IPS-20b (cell line): ENCODE results near the gene KLHDC9.

Source experiments
- H3K27ac ChIP-seq: one replicate; pipeline ENCODE4 v1.5.1; 2013; ENCODE audit warnings: low read length
- H3K27me3 ChIP-seq: 2 replicates; pipeline ENCODE4 v1.6.1; 2013; ENCODE audit warnings: mild to moderate bottlenecking, low read length, inconsistent platforms; ENCODE audit not compliant: insufficient read depth
- H3K36me3 ChIP-seq: 2 replicates; pipeline ENCODE4 v1.6.1; 2013; ENCODE audit warnings: low read depth, mild to moderate bottlenecking, inconsistent platforms, low read length, moderate library complexity; ENCODE audit not compliant: insufficient read depth
- H3K4me1 ChIP-seq: 2 replicates; pipeline ENCODE4 v1.6.1; 2013; ENCODE audit warnings: mild to moderate bottlenecking, control low read depth, inconsistent platforms, low read length, moderate library complexity; ENCODE audit not compliant: insufficient read depth
- H3K4me3 ChIP-seq: 2 replicates; pipeline ENCODE4 v1.5.1; 2013; ENCODE audit warnings: mild to moderate bottlenecking, low read length, inconsistent platforms
- H3K9ac ChIP-seq: 2 replicates; pipeline ENCODE4 v1.6.1; 2013; ENCODE audit warnings: low read depth, mild to moderate bottlenecking, inconsistent platforms, low read length, moderate library complexity
- H3K9me3 ChIP-seq: 2 replicates; pipeline ENCODE4 v1.6.1; 2013; ENCODE audit warnings: mild to moderate bottlenecking, low read depth, low read length, inconsistent platforms; ENCODE audit not compliant: insufficient read depth

KLHDC9 gene

DNA sequence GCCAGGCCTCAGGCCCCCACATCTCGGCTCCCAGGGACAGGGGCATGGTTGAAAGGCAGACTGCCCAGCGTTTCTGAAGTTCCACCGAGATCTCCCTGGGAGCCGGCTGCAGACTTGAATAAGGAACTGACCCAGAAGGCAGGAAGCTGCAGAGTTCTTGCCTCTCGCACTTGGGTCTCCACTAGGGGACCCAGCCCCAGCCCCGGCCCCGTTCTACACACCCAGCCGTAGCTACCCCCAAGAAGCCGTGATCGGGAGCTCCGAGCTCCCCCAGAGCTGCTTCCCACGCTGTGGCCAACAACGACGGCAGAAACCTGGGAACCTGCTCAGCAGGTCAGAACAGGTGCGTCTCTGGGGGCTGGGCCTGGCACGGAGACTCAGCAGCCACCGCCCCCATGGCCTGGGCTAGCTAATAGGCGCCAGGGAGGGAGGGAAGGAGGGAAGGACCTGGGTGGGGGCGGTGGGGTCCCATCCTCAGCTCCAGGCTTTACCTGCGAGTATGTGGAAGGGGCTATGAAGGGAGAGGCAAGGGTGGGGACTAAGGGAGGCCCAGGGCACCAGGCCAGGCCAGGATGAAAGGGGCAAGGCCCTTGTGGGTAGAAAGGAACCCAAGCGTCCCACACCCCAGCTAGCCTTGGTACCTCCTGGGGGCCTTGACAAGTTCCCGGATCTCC, 8.8 kb upstream of the KLHDC9 start, which contains the start of gene NECTIN4:
TSS of gene NECTIN4 (minus strand) at position 308 of the 674 bp plus-strand sequence. CDS start at position 46, 262 bp downstream.
- Histone ChIP-seq H3K9ac (no peak within 1 kb of the TSS), H3K36me3 (no peaks in the 10 kb centered on the region), H3K27me3 (no peaks in the 10 kb centered on the region; the same call in 1 of the 2 replicates), H3K4me1 (no peaks in the 10 kb centered on the region), H3K4me3 (no peak within 1 kb of the TSS), H3K27ac (no peak within 1 kb of the TSS), H3K9me3 (no peaks in the 10 kb centered on the region)

DNA sequence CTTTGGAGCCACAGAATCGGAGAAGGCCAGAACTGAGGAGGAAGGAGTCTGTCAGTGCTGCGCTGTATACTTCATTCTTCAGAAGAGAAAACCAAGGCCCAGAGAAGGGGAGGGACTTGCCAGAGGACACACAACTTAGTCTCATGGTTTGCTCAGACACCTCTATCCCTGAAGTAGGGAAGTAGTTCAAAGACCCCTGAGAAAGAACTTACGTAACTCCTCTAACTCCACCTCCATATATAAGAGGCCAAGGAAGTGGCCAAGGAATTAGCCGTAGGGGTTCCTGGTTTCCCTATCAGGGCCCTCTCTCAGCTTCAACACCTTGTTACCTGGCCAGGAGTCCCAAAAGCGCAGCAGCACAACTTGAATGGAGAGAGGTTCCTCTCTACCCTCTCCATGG, 8.2 kb upstream of the KLHDC9 start:
- H3K4me3 ChIP-seq: no peak overlapping the region
- peaks cover 3% of the 10 kb centered on the region; the same call in 1 of the 2 replicates for H3K27me3 ChIP-seq
- no peak overlapping the region for H3K9ac ChIP-seq
- H3K9me3 ChIP-seq: no peaks in the 10 kb centered on the region
- H3K27ac ChIP-seq: no peak overlapping the region
- no peaks in the 10 kb centered on the region for H3K4me1 ChIP-seq
- H3K36me3 ChIP-seq: no peaks in the 10 kb centered on the region

DNA sequence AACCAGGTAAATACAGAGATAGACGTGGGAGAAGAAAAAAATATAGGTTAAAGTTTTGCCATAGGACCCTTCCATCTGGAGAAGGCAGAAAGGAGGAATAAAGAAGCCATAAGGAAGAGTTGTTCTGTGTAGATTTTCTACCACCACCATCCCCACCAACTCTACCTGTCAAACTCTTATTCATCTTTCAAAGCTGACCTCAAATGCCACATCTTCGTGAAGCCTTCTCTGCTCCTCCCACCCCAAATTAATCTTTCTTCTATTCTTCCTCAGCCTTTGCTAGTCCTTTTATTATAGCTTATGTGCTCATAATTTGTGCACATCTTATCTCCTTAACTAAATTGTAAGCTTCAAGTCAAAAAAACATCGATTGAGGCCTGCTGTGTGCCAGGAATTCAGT, 7.5 kb upstream of the KLHDC9 start:
- H3K9me3 ChIP-seq: no peaks in the 10 kb centered on the region
- H3K4me3 ChIP-seq: no peak overlapping the region
- H3K4me1 ChIP-seq: no peaks in the 10 kb centered on the region
- no peaks in the 10 kb centered on the region for H3K36me3 ChIP-seq
- no peak overlapping the region for H3K27ac ChIP-seq
- H3K9ac ChIP-seq: no peak overlapping the region
- peaks cover 3% of the 10 kb centered on the region; the same call in 1 of the 2 replicates for H3K27me3 ChIP-seq

DNA sequence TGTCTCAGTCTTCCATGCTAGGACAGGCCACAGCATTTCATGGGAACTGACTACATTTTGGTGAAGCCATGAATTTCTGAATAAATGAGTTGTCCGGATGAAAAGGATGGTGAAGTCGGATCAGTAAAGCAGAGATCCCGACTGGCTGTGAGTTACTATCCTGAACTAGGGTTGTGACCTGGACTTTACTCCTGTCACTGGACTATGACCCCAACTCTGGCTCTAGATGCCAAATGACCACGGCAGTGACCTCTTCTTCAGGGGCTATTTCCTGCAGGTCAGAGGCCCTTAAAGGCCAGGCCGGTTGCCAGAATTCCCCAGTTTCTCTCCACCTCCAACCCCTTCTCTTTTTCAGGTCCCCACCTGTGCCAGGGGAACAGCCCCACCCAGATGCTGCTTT, 7.1 kb upstream of the KLHDC9 start:
- no peaks in the 10 kb centered on the region for H3K9me3 ChIP-seq
- no peak overlapping the region for H3K4me3 ChIP-seq
- peaks cover 3% of the 10 kb centered on the region; the same call in 1 of the 2 replicates for H3K27me3 ChIP-seq
- H3K27ac ChIP-seq: no peak overlapping the region
- no peaks in the 10 kb centered on the region for H3K36me3 ChIP-seq
- no peaks in the 10 kb centered on the region for H3K4me1 ChIP-seq
- no peak overlapping the region for H3K9ac ChIP-seq

DNA sequence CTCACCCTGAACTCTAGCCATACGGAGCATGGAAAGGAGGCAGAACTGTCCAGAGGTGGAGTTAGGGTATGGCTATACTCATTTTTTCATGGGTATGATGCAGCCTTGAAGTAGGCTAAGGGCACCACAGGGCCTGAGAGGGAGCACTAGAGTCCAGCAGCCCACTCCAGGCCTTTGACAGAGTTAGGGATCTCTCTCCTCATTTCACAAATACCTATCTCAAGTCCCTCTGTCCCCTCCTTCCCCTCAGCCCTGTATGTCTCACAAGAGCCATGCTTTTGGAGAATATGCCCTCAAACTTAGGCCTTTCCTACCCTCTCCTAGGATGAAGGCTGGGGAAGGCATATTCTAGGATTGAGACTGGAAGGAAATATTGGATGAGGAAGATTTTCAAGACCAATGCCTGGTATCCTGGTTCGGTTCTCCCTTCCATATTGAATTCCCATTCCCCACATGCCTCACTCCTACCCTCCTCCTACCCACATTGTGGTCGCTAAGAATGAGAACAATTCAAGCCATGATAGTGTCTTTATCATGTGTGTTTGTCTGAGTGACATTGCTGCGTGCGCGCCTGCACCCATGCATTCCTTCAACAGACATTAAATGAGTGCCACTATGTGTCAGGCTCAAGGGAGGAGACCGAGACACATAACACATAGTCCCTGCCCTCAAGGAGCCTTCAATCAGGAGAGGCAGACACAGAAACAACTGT, 6.2 kb upstream of the KLHDC9 start:
- Histone ChIP-seq H3K4me3 (no peak overlapping the region), H3K36me3 (no peaks in the 10 kb centered on the region)

DNA sequence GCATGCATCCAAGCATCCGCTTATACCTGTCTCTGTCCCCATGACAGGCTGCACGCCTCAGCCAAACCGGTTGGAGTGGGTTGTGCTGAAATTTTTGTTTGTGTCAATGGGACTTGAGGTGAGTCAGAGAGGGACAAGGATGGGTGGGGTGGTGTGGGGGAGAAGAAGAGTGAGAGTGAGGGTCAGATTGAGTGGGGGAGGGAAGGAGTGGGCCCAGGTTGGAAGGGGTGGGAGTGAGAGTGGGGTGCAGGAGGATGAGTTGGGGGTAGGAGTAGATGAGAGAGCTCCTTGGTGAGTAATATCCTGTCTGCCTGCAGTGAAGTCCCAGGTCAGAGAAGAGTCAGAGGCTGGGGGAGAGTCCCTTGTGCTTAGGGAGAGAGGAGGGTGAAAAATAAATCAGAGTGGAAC, 5.5 kb upstream of the KLHDC9 start:
- no peaks in the 10 kb centered on the region for H3K4me1 ChIP-seq

More for the DNA sequence above, 6.2 kb upstream of the KLHDC9 start:
- Histone ChIP-seq H3K9me3 (no peaks in the 10 kb centered on the region), H3K27ac (no peak overlapping the region), H3K4me1 (no peaks in the 10 kb centered on the region), H3K9ac (no peak overlapping the region), H3K27me3 (peaks cover 3% of the 10 kb centered on the region; the same call in 1 of the 2 replicates)

DNA sequence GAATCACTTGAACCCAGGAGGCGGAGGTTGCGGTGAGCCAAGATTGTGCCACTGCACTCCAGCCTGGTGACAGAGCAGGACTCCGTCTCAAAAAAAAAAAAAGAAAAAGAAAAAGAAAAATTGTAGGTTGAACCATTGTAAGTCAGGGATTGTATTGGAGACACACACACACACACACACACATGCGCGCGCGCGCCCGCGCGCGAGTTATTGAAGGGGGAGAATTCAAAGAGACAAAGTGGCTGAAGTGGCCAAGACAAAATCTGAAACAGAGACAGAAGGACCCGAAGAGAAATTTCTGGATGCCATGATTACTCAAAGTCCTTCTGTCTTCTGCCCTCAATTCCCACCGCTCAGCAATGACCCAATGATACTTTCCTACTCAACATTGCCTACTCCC, 3.7 kb upstream of the KLHDC9 start:
- no peak overlapping the region for H3K27ac ChIP-seq

More for the DNA sequence above, 5.5 kb upstream of the KLHDC9 start:
- H3K9ac ChIP-seq: no peak overlapping the region
- peaks cover 3% of the 10 kb centered on the region; the same call in 1 of the 2 replicates for H3K27me3 ChIP-seq
- no peaks in the 10 kb centered on the region for H3K36me3 ChIP-seq
- H3K27ac ChIP-seq: no peak overlapping the region
- no peaks in the 10 kb centered on the region for H3K9me3 ChIP-seq
- no peak overlapping the region for H3K4me3 ChIP-seq

DNA sequence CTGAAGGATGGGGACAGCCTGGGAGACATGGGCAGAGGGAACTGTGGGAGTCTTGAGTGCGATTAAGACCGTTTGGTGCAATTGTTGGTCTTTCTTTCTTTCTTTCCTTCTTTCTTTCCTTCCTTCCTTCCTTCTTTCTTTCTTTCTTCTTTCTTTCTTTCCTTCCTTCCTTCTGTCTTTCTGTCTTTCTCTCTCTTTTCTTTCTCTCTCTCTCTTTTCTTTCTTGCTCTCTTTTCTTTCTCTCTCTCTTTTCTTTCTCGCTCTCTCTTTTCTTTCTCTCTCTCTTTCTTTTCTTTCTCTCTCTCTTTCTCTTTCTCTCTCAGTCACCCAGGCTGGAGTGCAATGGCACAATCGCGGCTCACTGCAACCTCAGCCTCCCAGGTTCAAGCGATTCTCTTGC, 2.9 kb upstream of the KLHDC9 start:
- Histone ChIP-seq H3K4me3 (no peak overlapping the region), H3K27me3 (peaks cover 3% of the 10 kb centered on the region; the same call in 1 of the 2 replicates), H3K4me1 (no peaks in the 10 kb centered on the region), H3K9me3 (no peaks in the 10 kb centered on the region), H3K9ac (no peak overlapping the region), H3K36me3 (peaks cover 8% of the 10 kb centered on the region), H3K27ac (no peak overlapping the region)

More for the DNA sequence above, 3.7 kb upstream of the KLHDC9 start:
- H3K4me1 ChIP-seq: no peaks in the 10 kb centered on the region
- H3K27me3 ChIP-seq: peaks cover 3% of the 10 kb centered on the region; the same call in 1 of the 2 replicates
- no peak overlapping the region for H3K4me3 ChIP-seq
- H3K9me3 ChIP-seq: no peaks in the 10 kb centered on the region
- H3K9ac ChIP-seq: no peak overlapping the region
- H3K36me3 ChIP-seq: peaks cover under 1% of the 10 kb centered on the region; the same call in 1 of the 2 replicates

DNA sequence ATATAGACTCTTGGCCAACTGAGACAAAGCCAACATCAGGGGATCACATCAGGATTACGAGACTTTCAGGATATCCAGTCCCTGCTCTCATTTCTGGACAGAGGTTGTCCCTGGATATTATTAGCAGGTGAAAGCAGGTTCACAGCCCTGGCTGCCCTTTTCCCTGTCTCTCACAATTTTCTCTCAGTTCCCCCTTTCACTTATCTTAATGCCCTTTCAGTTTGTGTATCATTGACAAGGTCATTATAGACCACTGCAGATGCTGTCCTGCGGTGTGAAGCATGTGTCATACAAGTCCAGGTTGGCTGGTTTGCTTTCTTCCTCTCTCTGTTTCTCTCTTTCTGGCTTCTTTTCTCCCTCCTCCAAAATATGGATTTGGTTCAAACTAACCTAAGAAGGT, 2.1 kb upstream of the KLHDC9 start:
- no peak overlapping the region for H3K9ac ChIP-seq
- no peak overlapping the region for H3K27ac ChIP-seq
- peaks cover 3% of the 10 kb centered on the region; the same call in 1 of the 2 replicates for H3K27me3 ChIP-seq
- no peaks in the 10 kb centered on the region for H3K4me1 ChIP-seq
- no peaks in the 10 kb centered on the region for H3K9me3 ChIP-seq
- no peak overlapping the region for H3K4me3 ChIP-seq
- H3K36me3 ChIP-seq: peaks cover 14% of the 10 kb centered on the region

DNA sequence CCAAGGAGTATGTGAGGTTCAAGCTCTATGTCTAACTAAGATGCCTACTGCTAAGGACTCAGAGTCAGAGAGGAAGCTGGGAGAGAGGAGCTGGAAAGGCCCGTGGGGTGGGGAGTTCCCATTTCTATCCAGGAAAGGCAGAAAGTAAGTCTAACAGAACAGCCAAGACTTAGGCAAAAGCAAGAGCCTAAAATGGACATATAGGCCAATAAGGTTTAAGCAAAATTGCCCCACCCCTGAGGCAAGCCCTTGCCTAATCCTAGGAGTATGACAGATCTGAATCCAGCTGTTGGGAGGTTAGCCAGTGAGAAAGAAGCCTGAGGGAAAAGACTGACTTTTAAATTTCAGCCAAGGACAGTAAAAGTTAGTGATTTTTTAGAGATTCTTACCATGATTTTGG, 1.6 kb upstream of the KLHDC9 start:
- peaks cover 3% of the 10 kb centered on the region; the same call in 1 of the 2 replicates for H3K27me3 ChIP-seq
- no peak overlapping the region for H3K27ac ChIP-seq
- H3K9ac ChIP-seq: no peak overlapping the region
- H3K4me1 ChIP-seq: no peaks in the 10 kb centered on the region
- peaks cover 17% of the 10 kb centered on the region for H3K36me3 ChIP-seq
- no peak overlapping the region for H3K4me3 ChIP-seq
- no peaks in the 10 kb centered on the region for H3K9me3 ChIP-seq

DNA sequence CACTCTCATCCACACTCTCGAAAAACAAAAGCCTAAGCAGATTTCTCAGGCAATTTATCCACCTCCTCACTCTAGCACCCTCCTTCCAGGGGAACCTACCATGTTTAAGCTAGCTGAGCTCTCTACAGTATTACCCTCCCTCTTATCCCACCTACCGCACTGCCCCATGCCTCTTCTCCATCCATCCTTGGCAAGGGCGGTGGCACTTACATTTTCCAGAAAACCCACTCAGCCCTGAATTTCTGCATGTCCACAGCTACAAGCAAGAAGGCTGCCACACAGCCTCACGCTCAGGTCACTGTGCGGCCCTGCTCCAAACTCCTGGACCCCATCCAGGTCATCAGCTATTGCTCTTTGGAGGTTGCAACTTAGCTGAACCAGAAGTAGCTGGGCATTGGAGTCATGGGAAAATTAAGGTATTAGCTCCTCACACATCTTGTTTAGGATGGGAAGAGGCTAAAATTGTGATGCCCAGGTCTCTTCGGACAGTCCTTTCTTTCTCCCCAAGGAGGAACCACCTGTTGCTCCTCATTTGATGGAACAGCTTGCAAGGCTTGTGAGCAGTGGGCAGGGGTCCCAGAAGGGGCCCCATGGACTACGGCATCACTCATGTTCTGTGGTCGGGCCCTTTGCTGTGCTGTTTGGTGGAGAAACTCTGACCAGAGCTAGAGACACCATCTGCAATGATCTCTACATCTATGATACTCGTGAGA, 1.1 kb downstream of the KLHDC9 start:
- Histone ChIP-seq H3K4me3 (peak overlapping the region; percentile 89), H3K27ac (no peak overlapping the region), H3K36me3 (peaks cover 26% of the 10 kb centered on the region), H3K9me3 (no peaks in the 10 kb centered on the region), H3K9ac (peak overlapping the region; percentile 83; the same call in 1 of the 2 replicates), H3K4me1 (no peaks in the 10 kb centered on the region), H3K27me3 (peaks cover 3% of the 10 kb centered on the region; the same call in 1 of the 2 replicates)
